ENCODE measurements around the gene SAMD13. TPM values are rescaled to one million over a fixed set of nuclear protein-coding genes. Genes with fewer than 3 reads are reported as not detected.

SAMD13 gene
- total RNA-seq, 1 donor = under 0.01 TPM

GRCh38 chr1:84347271-84347931 is 45.9 kb downstream of the SAMD13 start:
- peak; percentile 47 for DNase-seq (ENCODE audit: insufficient read length, low spot score, missing footprints)
- Histone ChIP-seq H3K4me3 (ENCODE audit: insufficient read depth, low read length) (peak overlapping the region; percentile 16), H3K36me3 (ENCODE audit: insufficient read depth, low read length) (no peaks in the 10 kb centered on the region), H3K9me3 (ENCODE audit: low read depth, low read length) (no peaks in the 10 kb centered on the region), H2AFZ (ENCODE audit: low read length) (peak overlapping the region; percentile 56), H3K27me3 (ENCODE audit: insufficient read depth, low read length) (no peaks in the 10 kb centered on the region), H3K4me2 (ENCODE audit: insufficient read depth, low read length) (peak overlapping the region; percentile 60), H3K79me2 (ENCODE audit: insufficient read depth, low read length) (no peaks in the 10 kb centered on the region), H3K27ac (ENCODE audit: low read depth, low read length) (peak overlapping the region; percentile 48), H4K20me1 (ENCODE audit: insufficient read depth, low read length) (no peaks in the 10 kb centered on the region), H3K4me1 (ENCODE audit: insufficient read depth, low read length) (peaks cover 21% of the 10 kb centered on the region)
- TF ChIP-seq, protein P1, sequence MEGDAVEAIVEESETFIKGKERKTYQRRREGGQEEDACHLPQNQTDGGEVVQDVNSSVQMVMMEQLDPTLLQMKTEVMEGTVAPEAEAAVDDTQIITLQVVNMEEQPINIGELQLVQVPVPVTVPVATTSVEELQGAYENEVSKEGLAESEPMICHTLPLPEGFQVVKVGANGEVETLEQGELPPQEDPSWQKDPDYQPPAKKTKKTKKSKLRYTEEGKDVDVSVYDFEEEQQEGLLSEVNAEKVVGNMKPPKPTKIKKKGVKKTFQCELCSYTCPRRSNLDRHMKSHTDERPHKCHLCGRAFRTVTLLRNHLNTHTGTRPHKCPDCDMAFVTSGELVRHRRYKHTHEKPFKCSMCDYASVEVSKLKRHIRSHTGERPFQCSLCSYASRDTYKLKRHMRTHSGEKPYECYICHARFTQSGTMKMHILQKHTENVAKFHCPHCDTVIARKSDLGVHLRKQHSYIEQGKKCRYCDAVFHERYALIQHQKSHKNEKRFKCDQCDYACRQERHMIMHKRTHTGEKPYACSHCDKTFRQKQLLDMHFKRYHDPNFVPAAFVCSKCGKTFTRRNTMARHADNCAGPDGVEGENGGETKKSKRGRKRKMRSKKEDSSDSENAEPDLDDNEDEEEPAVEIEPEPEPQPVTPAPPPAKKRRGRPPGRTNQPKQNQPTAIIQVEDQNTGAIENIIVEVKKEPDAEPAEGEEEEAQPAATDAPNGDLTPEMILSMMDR (IDR thresholded peaks at IDR 0.05; ENCODE audit: extremely low read depth, low read depth, low read length) = no peak

GRCh38 chr1:84347932-84348555 is 46.5 kb downstream of the SAMD13 start:
- TF ChIP-seq, protein P1 (IDR thresholded peaks at IDR 0.05; ENCODE audit: extremely low read depth, low read depth, low read length) = no peak
- Histone ChIP-seq H3K4me3 (ENCODE audit: insufficient read depth, low read length) (no peak overlapping the region), H3K9me3 (ENCODE audit: low read depth, low read length) (no peaks in the 10 kb centered on the region), H3K27ac (ENCODE audit: low read depth, low read length) (peak overlapping the region; percentile 48), H3K4me2 (ENCODE audit: insufficient read depth, low read length) (peak overlapping the region; percentile 60), H4K20me1 (ENCODE audit: insufficient read depth, low read length) (no peaks in the 10 kb centered on the region), H2AFZ (ENCODE audit: low read length) (peak overlapping the region; percentile 56), H3K4me1 (ENCODE audit: insufficient read depth, low read length) (peaks cover 27% of the 10 kb centered on the region), H3K79me2 (ENCODE audit: insufficient read depth, low read length) (no peaks in the 10 kb centered on the region), H3K36me3 (ENCODE audit: insufficient read depth, low read length) (no peaks in the 10 kb centered on the region), H3K27me3 (ENCODE audit: insufficient read depth, low read length) (no peaks in the 10 kb centered on the region)
- DNase-seq (ENCODE audit: insufficient read length, low spot score, missing footprints) = no peak

- H3K4me2 ChIP-seq (ENCODE audit: insufficient read depth, low read length) = no peak overlapping the region
Observed at GRCh38 chr1:84348759-84349158, 47.3 kb downstream of the SAMD13 start.

DNA sequence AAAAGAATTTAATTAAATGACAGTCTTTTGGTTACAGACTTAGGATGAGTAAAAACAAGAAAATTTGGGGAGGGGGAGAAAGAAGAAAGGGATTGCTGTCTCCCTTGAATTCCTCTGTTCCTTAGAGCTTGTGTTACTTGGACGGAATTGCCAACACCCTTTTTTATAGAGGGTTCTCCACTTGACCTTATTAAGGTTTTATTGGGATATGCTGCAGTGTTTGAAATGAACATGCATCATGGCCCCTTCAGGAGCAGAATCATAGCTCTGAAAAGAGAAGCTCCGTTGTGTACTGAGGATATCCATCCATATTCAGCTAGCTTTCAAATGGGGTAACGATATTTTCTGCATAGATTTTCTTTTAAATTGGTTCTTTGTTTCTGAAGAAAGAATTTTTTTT is 48.6 kb downstream of the SAMD13 start:
- H3K27me3 ChIP-seq (ENCODE audit: insufficient read depth, low read length) = no peaks in the 10 kb centered on the region

More at GRCh38 chr1:84348759-84349158, 47.3 kb downstream of the SAMD13 start:
- Histone ChIP-seq H3K4me1 (ENCODE audit: insufficient read depth, low read length) (peaks cover 30% of the 10 kb centered on the region), H2AFZ (ENCODE audit: low read length) (no peak overlapping the region), H3K9me3 (ENCODE audit: low read depth, low read length) (no peaks in the 10 kb centered on the region), H4K20me1 (ENCODE audit: insufficient read depth, low read length) (no peaks in the 10 kb centered on the region), H3K27ac (ENCODE audit: low read depth, low read length) (no peak overlapping the region), H3K27me3 (ENCODE audit: insufficient read depth, low read length) (no peaks in the 10 kb centered on the region), H3K79me2 (ENCODE audit: insufficient read depth, low read length) (no peaks in the 10 kb centered on the region), H3K36me3 (ENCODE audit: insufficient read depth, low read length) (no peaks in the 10 kb centered on the region), H3K4me3 (ENCODE audit: insufficient read depth, low read length) (no peak overlapping the region)
- TF ChIP-seq, protein P1 (IDR thresholded peaks at IDR 0.05; ENCODE audit: extremely low read depth, low read depth, low read length) = no peak
- DNase-seq (ENCODE audit: insufficient read length, low spot score, missing footprints) = no peak

More for the DNA sequence above, 48.6 kb downstream of the SAMD13 start:
- TF ChIP-seq, protein P1 (IDR thresholded peaks at IDR 0.05; ENCODE audit: extremely low read depth, low read depth, low read length) = no peak
- Histone ChIP-seq H3K79me2 (ENCODE audit: insufficient read depth, low read length) (no peaks in the 10 kb centered on the region), H3K4me1 (ENCODE audit: insufficient read depth, low read length) (peaks cover 25% of the 10 kb centered on the region), H3K27ac (ENCODE audit: low read depth, low read length) (no peak overlapping the region), H3K4me3 (ENCODE audit: insufficient read depth, low read length) (no peak overlapping the region), H3K4me2 (ENCODE audit: insufficient read depth, low read length) (no peak overlapping the region), H4K20me1 (ENCODE audit: insufficient read depth, low read length) (no peaks in the 10 kb centered on the region), H3K36me3 (ENCODE audit: insufficient read depth, low read length) (no peaks in the 10 kb centered on the region), H3K9me3 (ENCODE audit: low read depth, low read length) (no peaks in the 10 kb centered on the region), H2AFZ (ENCODE audit: low read length) (no peak overlapping the region)
- DNase-seq (ENCODE audit: insufficient read length, low spot score, missing footprints) = no peak

All from osteoblast (primary cell).